ENCODE data around the gene DUSP2.
A peak's percentile ranks its signal among the peaks of the same experiment; 100 is the strongest.

The DUSP2 gene

GRCh38 chr2:96116879-96117533, 28.2 kb downstream of the DUSP2 start:
- DNase-seq (ENCODE audit: extremely low spot score, insufficient read length, low read depth) (peak; percentile 83), FAIRE-seq (peak; percentile 70)

GRCh38 chr2:96116424-96116878, 28.8 kb downstream of the DUSP2 start, which contains the start of gene ADRA2B:
TSS of gene ADRA2B (minus strand) at chr2:96116571. CDS start at chr2:96116149, 422 bp downstream.
- peak; percentile 5 for FAIRE-seq
- peak; percentile 55 for DNase-seq (ENCODE audit: extremely low spot score, insufficient read length, low read depth)

GRCh38 chr2:96115631-96116423, 29.4 kb downstream of the DUSP2 start:
- FAIRE-seq = no peak

GRCh38 chr2:96114903-96115581, 30.2 kb downstream of the DUSP2 start:
- FAIRE-seq = no peak

More at GRCh38 chr2:96115631-96116423, 29.4 kb downstream of the DUSP2 start:
- no peak for DNase-seq (ENCODE audit: extremely low spot score, insufficient read length, low read depth)

GRCh38 chr2:96114546-96114902, 30.7 kb downstream of the DUSP2 start:
- FAIRE-seq (no peak), DNase-seq (ENCODE audit: extremely low spot score, insufficient read length, low read depth) (no peak)

More at GRCh38 chr2:96114903-96115581, 30.2 kb downstream of the DUSP2 start:
- DNase-seq (ENCODE audit: extremely low spot score, insufficient read length, low read depth) = no peak

GRCh38 chr2:96113951-96114350, 31.3 kb downstream of the DUSP2 start:
- DNase-seq (ENCODE audit: extremely low spot score, insufficient read length, low read depth) (no peak), FAIRE-seq (no peak)

- DNase-seq (ENCODE audit: extremely low spot score, insufficient read length, low read depth) (no peak), FAIRE-seq (no peak)
Measured at GRCh38 chr2:96113367-96113677, 31.9 kb downstream of the DUSP2 start.

- DNase-seq (ENCODE audit: extremely low spot score, insufficient read length, low read depth) = no peak
- no peak for FAIRE-seq
Measured at GRCh38 chr2:96112501-96113366, 32.5 kb downstream of the DUSP2 start.

GRCh38 chr2:96111823-96112500, 33.3 kb downstream of the DUSP2 start:
- peak; percentile 47 for FAIRE-seq

GRCh38 chr2:96111257-96111640, 34.0 kb downstream of the DUSP2 start:
- FAIRE-seq (no peak), DNase-seq (ENCODE audit: extremely low spot score, insufficient read length, low read depth) (no peak)

More at GRCh38 chr2:96111823-96112500, 33.3 kb downstream of the DUSP2 start:
- DNase-seq (ENCODE audit: extremely low spot score, insufficient read length, low read depth) = no peak

GRCh38 chr2:96110621-96111256, 34.5 kb downstream of the DUSP2 start:
- no peak for FAIRE-seq

GRCh38 chr2:96109931-96110511, 35.2 kb downstream of the DUSP2 start:
- FAIRE-seq (no peak), DNase-seq (ENCODE audit: extremely low spot score, insufficient read length, low read depth) (no peak)

More at GRCh38 chr2:96110621-96111256, 34.5 kb downstream of the DUSP2 start:
- no peak for DNase-seq (ENCODE audit: extremely low spot score, insufficient read length, low read depth)

GRCh38 chr2:96109361-96109680, 35.9 kb downstream of the DUSP2 start:
- FAIRE-seq = no peak

GRCh38 chr2:96108541-96109360, 36.5 kb downstream of the DUSP2 start:
- DNase-seq (ENCODE audit: extremely low spot score, insufficient read length, low read depth) = no peak

More at GRCh38 chr2:96109361-96109680, 35.9 kb downstream of the DUSP2 start:
- DNase-seq (ENCODE audit: extremely low spot score, insufficient read length, low read depth) = no peak

GRCh38 chr2:96108151-96108540, 37.1 kb downstream of the DUSP2 start:
- DNase-seq (ENCODE audit: extremely low spot score, insufficient read length, low read depth) (no peak), FAIRE-seq (no peak)

More at GRCh38 chr2:96108541-96109360, 36.5 kb downstream of the DUSP2 start:
- FAIRE-seq = no peak

GRCh38 chr2:96107708-96108065, 37.6 kb downstream of the DUSP2 start:
- FAIRE-seq (no peak), DNase-seq (ENCODE audit: extremely low spot score, insufficient read length, low read depth) (no peak)

GRCh38 chr2:96106991-96107707, 38.1 kb downstream of the DUSP2 start:
- no peak for FAIRE-seq
- DNase-seq (ENCODE audit: extremely low spot score, insufficient read length, low read depth) = no peak

All from GM18507 (cell line).